ENCODE data around the gene C7orf33.
"Not testable (repeated sequence)": the region's sequence is repeated elsewhere in the genome, so short reads cannot be mapped to it uniquely, and the experiment has no call there.

The C7orf33 gene

DNA sequence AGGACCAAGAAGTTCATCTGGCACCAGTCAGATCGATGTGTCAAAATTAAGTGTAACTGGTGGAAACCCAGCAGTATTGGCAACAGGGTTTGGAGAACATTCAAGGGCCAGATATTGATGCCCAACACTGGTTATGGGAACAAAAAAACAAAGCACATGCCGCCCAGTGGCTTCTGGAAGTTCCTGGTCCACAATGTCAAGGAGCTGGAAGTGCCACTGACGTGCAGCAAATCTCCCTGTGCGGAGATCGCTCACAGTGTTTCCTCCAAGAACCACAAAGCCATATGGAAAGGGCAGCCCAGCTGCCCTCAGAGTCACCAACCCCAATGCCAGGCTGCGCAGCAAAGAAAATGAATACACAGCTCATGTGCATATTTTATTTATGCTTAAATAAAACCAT is 10.1 kb upstream of the C7orf33 start:
- no peak for DNase-seq (ENCODE audit: low spot score)

DNA sequence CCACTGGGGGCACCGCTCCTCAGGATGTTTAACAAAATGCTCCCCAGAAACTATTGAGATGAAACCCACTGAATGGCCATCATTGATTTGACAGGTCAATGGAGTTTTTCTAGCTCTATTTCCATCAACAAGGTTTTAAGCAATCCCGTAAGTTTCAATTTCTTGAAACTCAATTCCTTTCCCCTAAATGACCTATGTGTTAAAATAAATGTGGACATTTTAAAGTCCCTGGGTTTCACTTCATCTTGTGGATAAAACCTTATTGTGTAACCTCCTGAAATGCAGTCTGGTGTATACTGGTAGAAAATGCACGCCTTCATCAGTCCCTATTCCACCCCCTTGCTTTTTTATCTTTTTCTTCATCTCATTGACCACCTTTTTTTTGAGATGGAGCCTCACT is 8.9 kb upstream of the C7orf33 start:
- no peak for DNase-seq (ENCODE audit: low spot score)

DNA sequence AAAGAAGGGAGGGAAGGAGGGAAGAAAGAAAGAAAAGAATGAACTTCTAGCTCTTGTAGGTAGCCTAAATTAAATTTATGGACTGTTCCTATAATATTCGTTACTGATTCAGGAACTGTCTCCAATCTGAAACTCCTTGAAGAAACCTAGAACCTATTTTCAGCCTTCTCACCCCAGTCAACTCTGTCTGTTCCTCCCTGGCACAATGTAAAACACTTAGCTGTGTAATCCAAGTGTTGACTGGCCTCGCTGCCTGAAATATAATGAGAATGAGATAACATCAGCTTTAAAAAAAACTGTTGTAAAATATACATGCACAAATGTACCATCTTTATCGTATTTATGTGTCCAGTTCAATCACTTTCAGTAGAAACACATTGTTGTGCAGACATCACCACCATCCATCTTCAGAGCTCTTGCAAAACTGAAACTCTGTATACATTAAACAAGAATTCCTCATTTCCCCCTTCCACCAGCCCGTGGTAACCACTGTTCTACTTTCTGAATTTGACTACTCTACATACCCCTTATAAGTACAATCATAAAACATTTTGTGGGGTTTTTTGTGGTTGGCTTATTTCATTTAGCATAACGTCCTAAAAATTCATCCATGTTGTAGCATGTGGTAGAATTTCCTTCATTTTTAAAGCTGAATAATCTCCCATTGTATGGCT is 6.3 kb upstream of the C7orf33 start:
- DNase-seq (ENCODE audit: low spot score) = no peak

DNA sequence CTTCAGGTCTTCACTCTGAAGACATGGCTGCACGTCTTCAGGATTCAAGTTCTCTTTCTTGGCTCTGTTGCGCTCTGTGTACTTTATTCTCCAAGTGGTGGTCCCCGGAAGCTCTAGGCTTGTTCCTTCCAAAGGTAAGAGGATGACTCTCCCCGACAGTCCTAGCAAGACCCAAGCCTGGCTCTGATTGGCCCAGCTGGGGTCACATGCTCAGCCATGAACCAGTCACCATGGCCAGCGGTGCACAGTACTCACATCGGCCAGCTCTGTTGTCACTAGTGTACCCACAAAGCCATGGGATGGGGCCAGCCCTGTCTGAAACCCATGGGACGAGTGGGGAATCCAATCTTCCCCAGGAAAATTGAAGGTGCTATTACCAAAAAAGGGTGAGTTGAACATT is 5.2 kb upstream of the C7orf33 start:
- no peak for DNase-seq (ENCODE audit: low spot score)

DNA sequence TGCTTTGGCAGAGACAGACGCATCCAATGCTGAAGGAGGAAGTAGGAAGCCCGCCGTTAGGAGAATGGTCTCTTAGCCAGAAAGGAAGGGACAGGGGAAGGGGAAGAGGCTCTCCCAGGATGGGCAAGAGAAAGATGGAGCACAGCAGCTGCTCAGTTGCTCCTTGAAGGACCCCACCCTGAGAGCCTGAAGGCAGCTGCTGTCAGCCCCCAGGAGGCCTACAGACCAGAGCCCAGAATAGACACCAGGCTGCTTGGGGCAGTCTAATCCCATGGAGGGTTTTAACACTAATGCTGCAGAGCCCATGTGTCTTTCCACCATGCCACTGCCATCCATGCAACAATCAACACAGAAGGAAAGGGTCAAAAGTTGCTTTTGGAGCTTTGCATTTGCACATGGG is 3.5 kb upstream of the C7orf33 start:
- DNase-seq (ENCODE audit: low spot score) = no peak

DNA sequence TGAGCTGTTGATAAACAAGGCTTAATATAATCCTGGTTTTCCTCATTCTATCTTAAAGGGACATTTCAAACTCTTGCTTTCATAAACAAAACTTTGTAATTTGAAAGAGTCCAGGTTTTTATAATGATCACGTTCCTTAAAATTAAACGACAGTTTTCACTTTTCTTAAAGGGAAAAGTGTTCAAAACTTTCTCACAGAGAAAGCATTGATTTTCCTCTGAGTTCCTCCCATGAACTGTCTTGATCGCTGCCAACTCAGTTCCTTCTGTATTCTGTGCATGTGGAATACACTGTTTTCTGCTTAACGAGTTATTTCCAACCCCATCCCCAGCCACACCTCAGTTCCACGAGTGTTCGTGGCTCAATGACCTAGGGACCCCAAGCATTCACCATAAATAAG is 2.4 kb upstream of the C7orf33 start:
- DNase-seq (ENCODE audit: low spot score) = no peak

DNA sequence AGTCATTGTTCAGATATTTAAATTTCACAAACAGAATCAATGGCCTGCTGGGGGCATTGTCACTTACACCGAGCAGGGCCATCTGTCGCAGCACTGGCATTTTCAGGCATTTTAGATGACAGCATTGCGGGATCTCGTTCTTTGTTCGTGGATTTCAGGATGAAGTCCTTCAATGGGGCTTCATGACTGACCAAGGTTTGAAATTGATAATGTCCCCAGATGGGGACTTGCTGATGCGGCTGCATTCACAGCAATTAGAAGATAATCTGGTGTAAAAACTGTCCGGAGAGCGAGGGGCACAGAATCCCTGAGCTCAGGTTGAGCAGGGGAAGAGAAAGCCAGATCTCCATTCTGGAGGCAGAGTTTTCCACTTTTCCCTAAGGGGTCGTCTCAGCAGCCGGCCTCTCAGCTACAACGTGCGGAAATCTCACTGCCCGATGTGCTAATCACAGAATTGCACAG is 1.9 kb upstream of the C7orf33 start:
- no peak for DNase-seq (ENCODE audit: low spot score)

DNA sequence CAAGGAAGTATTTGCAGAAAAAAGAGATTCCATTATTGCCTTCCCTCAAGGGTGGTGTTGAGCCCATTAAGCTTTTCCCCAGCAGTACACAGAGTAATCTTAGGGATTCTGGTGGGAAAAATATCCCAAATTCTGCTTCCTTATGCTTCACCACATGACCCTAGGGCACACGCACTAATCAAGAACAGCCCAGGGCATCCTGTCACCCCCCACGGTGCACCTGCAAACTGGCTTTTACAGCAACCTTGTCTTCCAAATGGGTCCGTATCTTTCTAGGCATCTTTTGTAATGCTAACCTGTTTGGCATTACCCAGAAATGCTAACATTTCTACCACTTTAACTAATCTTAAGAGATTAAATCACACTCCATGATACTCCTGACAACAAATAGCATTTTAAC is 926 bp upstream of the C7orf33 start:
- no peak for DNase-seq (ENCODE audit: low spot score)

DNA sequence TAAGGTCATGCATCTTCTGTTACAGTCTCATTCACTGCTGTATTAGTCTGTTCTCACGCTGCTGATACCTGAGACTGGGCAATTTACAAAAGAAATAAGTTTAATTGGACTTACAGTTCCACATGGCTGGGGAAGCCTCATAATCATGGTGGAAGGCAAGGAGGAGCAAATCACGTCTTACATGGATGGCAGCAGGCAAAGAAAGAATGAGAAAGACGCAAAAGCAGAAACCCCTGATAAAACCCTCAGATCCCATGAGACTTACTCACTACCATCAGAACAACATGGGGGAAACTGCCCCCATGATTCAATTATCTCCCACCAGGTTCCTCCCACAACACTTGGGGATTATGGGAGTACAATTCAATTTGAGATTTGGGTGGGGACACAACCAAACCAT is 5.8 kb downstream of the C7orf33 start:
- not testable (repeated sequence) for DNase-seq (ENCODE audit: low spot score)

DNA sequence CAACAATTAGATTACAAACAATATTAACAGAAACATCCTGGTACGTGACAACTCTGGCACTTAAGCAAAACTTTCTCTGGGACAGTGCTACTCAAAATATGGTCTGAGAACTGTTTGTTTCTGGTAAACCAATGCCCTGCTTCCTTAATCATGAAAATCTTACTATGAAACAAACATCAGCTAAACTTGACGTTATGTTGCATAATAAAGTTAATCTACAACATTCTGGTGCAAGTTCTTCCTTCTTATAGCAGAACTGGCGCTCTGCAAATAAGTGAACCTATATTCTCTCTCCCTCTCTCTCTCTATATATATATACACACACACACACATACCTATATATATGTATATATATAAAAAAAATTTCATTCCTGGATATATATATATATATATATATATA is 7.8 kb downstream of the C7orf33 start:
- no peak for DNase-seq (ENCODE audit: low spot score)

DNA sequence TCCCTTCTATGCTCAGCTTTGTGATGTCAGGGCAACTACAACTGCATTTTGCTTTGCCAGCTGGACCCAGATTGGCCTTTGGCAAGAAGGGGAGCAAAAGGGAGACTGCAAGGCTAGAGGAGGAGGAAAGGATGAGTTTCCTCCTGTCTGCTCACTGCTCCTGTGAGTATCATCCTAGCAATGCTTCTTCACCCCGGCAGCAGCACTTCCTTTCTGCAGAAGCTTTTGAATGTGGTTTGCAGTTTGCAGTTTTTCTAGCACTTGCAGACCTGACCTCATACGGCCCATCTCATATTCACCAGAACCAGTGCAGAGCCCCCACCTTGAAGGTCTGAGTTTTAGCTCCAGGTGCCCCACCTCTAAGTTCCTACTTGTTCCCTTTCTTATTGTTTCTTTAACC is 14.8 kb downstream of the C7orf33 start:
- DNase-seq (ENCODE audit: low spot score) = no peak

DNA sequence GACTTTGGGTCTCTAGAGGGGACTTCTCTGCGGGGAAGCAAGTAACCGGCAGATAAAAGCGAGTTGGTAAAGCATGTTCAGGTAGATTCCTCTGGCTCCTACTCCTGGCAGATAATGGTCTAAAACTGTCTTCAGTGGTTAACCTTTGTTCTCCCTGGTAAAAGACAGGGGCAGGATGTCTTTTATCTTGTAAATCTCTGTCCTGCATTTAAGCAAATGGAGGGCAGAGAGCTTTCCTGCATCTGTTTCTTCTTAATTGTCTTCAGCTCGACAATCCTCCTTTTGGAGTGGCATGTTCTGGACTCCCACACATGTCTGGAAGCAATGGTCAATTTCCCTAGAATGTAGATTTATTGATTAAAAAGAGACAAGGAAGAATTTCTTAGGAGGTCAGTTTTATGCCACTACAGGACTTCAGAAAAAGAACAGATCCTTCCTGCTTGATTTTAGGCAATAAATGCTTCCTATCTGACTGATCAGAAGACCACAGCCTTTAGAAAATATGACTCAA is 16.6 kb downstream of the C7orf33 start:
- DNase-seq (ENCODE audit: low spot score) = no peak

DNA sequence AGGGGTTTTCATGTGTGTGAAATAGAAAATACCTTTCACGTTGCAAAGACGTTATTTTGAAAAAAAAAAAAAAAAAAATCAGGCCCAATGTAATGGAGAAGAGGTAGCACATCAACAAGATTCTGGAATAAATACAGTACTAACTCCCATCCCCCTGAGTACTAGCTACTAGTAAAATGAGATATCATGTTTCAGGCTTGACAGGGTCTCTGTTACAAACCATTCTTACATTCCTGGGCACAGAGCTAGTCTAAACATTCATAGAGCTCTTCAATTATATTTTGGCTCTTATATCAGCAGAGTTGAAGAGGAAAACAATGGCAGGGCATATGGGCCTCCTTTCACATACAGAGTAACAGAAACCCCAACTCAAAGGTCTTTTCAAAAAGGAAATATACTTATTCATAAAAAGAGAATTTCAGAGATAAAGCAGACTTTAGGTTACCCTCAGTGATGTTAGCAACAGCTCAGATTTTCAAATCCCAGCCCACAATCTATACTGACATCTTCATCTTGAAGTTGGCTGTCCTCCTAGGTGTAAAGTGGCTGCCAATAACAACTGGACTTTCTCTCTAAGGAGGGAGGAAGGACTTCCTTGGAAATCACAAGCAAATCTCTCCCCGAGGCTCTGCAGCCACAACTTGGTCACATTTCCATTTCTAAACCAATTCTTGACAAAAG is 18.6 kb downstream of the C7orf33 start:
- DNase-seq (ENCODE audit: low spot score) = no peak

DNA sequence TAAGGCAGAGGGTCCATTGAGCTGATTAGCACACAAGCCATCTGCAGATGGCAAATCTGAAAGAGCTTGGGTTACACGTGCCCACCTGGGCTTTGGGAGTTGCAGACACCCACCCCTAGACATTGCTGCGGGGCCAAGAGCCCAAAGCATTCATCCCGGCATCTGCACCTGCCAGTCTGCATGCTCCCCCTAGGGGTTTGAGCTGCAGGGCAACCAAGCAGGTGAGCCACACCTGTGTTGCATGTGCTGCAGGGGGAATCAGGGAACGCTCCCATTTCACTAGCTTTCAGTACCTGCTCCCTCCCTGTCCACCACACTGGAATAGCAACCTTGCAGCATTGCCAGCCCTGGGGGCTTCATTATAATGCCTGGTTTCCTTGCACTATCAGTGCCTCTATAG is 21.1 kb downstream of the C7orf33 start:
- DNase-seq (ENCODE audit: low spot score) = no peak

DNA sequence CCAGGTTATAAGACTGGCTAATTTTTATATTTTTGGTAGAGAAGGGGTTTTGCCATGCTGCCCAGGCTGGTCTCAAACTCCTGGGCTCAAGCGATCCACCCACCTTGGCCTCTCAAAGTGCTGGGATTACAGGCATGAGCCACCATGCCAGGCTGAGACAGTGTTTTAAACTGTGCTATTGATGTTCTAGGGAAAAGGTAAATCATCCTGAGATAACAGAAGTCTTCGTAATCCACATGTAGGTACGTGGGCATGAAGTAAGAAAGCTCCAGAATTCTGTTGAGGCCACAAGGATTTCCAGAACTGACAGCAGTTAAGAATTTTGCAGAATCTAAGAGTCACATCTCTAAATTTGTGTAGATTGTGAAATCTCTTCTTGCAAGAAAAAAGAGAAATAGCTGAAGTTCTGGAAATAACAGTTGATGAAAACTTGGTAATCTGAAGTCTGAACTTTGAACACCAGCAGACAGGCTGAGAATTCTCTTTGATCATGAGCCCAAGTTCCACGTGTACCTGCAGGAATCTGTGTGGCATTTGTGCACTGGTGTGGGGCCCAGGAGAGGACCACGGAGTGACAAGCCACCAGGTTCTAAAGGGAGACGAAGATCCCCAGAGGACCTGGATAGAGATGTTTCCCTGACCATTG is 24.6 kb downstream of the C7orf33 start:
- no peak for DNase-seq (ENCODE audit: low spot score)

DNA sequence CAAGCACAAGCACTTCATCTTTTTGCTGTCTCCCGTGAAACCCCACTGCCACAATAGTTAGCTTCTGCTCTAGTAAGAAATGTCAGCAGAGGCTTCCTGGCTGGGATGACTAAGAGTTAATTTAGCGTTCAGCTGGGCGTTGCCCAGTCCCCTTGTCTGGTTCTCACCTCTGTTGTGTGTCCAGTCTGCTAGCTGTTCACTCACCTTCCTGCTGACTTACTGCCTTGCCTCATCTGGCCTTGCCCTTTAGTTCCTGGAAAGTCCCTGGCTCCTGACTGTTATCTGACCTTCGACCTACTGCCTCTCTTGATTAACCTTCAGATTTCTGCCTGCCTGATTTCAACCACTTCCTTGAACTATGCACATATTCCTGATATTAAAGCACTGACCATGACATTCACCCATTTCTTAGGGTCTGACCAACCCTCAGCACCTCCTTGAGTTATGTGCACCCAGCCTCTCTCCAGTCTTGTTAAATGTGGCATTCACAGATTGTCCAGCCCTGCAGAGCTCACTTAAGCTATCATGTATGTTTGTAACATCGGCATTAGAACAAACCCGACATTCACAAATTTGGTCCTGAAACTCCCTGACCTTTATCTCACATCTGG is 30.3 kb downstream of the C7orf33 start:
- peak; percentile 42 for DNase-seq (ENCODE audit: low spot score)

DNA sequence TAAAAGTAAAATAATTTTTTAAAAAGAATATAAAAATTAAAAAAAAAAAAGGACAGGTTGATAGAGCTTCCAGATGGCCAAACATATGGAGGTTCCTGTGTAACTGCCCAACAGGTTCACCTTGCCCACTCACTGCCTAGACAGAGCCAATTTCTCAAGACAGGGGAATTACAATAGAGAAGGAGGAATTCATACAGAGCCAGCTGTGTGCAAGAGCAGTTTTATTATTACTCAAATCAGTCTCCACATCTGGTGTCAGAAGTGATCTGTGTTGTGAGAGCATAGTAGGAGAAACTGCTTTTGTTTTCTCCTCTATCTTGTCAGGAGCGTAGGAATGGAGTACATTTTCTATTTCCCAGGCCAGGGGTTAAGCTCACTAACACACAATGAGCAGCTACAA is 31.0 kb downstream of the C7orf33 start:
- no peak for DNase-seq (ENCODE audit: low spot score)

DNA sequence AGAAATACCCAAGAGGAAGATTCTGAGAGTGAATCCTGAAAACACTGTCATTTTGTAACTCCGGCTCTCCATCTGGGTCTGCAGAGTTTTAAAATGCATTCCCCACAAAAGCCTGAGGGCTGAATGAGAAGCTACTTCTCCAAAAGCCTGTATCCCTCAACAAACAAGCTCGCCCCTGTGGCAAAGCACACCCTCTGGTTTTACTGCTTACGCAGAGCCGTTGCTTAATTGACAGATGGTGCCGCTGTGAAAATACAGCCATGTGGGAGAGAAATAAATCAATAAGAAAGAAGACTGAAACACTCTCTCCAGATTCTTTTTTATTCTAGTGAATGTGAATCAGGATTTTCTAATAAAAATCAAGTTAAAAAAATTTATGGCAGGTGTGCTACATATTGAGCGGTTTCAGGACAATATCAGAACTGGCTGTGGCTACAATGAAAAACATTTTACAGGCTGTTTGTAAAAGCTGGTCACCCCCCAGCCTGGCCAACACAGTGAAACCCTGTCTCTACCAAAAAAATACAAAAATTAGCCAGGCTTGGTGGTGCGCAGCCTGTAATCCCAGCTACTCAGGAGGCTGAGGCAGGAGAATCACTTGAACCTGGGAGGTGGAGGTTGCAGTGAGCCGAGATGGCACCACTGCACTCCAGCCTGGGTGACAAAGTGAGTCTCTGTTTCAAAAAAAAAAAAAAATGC is 32.5 kb downstream of the C7orf33 start:
- peak; percentile 47 for DNase-seq (ENCODE audit: low spot score)

DNA sequence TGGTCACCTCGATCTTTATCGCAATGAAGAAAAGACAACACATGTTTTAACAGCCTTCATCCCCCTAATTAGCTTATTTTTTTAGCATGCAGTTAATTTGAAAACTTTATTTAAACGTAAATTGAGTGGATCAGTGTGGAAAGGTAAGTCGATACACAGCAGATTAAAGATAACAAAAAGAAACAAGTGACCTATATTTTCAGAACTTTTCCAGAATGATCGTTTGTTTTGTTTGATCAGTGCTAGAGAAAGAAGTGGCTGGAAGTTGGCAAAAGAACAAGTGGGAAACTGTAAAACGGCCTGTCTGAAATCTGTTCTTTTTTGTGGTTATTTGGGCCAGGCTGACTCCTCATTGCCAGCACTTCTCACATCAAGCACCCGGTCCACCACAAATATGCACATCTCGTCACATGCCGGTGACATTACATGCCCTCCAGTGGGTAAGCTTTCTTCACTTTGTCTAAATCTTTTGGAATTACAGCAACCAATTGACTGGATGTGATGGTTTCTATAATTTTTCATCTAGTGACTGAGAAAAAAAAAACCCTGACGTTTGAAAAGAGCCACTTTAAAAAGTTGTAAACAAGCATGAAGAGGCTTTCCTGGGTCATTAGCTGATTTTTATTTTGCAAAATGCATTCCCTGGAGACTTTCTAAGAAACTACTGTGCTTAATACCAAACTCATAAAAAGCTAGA is 33.2 kb downstream of the C7orf33 start:
- DNase-seq (ENCODE audit: low spot score) = no peak

DNA sequence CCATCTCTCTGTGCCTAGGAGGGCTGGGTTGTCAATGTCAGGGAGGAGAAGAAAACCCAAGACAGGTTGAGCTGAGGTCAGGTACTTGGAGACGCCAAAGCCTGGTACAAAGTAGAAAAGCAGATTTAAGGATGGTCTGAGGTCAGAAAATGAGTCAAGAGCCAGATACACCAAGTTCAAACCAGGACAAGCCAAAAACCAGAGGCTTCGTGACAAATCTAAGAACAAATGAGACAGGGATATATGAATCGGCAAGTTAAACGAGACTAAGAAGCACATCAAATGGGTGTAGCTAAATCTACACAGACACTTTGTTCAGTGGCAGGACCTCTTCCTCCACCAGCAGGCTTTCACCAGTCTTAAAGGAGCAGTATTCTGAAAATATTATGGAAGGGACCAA is 34.2 kb downstream of the C7orf33 start:
- DNase-seq (ENCODE audit: low spot score) = no peak

DNA sequence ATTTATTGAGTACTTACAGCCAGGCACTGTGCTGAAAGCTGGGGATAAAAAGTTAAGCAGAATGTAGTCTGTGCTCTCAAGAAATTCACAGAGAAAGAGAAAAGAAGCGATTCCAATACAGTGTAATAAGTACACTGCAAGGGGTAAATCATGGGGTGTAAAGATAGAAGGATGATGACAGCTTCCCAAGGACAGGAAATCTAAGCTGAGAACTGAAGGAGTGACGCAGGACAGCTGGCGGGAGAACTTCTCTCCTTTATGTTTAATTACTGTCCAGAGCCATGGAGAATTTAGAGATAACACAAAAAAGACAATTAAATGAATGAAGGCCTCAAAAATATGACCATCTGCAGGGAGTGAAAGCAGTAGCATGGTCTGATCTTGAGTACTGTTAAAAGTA is 34.8 kb downstream of the C7orf33 start:
- no peak for DNase-seq (ENCODE audit: low spot score)

DNA sequence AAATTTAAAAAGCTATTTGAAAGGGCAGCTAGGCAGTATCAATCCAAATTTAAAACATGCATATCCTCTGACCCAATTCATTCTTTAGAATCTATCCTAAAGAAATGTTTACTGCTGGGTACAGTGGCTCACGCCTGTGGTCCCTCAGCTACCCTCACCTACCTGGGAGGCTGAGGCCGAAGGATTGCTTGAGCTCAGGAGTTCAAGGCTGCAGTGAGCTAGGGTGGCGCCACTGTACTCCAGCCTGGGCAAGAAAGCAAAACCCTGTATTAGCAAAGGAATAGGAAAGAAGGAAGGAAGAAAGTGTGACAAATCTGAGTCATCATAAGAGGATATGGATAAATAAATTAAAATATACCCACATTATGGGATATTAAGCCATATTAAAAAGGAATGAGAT is 36.3 kb downstream of the C7orf33 start:
- DNase-seq (ENCODE audit: low spot score) = no peak

Data from HuH-7 (cell line).